Natural killer cell (primary cell): Measurements from ENCODE around the gene MYOCD. TPM values are rescaled to one million over a fixed set of nuclear protein-coding genes. Genes with fewer than 3 reads are reported as not detected.

Source experiments
- ATAC-seq, 3 donors: fragments of 150-1000 bp in 2 of 3; fragments of 200-7000 bp in 1 of 3; cut with Tn5 transposase; 1 replicate in 1 of 3; 2 replicates in 2 of 3; pipeline ENCODE4 v1.10.0; 2021; ENCODE audit warnings: mild to moderate bottlenecking in 2 of 3, moderate library complexity in 2 of 3
- DNase-seq, 2 donors: peaks; one replicate each; pipeline versions ENCODE4 v3.0.0 to v3.0.0-alpha.2; 2013 to 2021; ENCODE audit warnings: mixed read lengths in 1 of 2
- H3K27ac ChIP-seq: one replicate; pipeline ENCODE4 v1.5.1; 2013; ENCODE audit warnings: mild to moderate bottlenecking, low read length
- H3K27me3 ChIP-seq: one replicate; pipeline ENCODE4 v1.6.1; 2013; ENCODE audit warnings: low read length; ENCODE audit not compliant: control insufficient read depth, insufficient read depth
- H3K36me3 ChIP-seq: one replicate; pipeline ENCODE4 v1.6.1; 2013; ENCODE audit warnings: low read length; ENCODE audit not compliant: control insufficient read depth, insufficient read depth
- H3K4me1 ChIP-seq: one replicate; pipeline ENCODE4 v1.6.1; 2013; ENCODE audit warnings: low read length; ENCODE audit not compliant: control insufficient read depth, insufficient read depth
- H3K4me3 ChIP-seq: one replicate; pipeline ENCODE4 v1.5.1; 2013; ENCODE audit warnings: low read length
- H3K9me3 ChIP-seq: one replicate; pipeline ENCODE4 v1.6.1; 2013; ENCODE audit warnings: low read length; ENCODE audit not compliant: control insufficient read depth, insufficient read depth
- H3K27ac Mint-ChIP-seq, 2 donors: one replicate each; pipeline ENCODE4 v1.8.0; 2022; ENCODE audit warnings: mild to moderate bottlenecking in 2 of 2, mixed read lengths in 2 of 2, moderate library complexity in 1 of 2
- H3K27me3 Mint-ChIP-seq, 2 donors: one replicate each; pipeline ENCODE4 v1.8.0; 2022; ENCODE audit warnings: low read depth in 2 of 2, mixed read lengths in 2 of 2
- H3K36me3 Mint-ChIP-seq: one replicate; pipeline ENCODE4 v1.8.0; 2022; ENCODE audit warnings: mixed read lengths
- H3K4me1 Mint-ChIP-seq, 2 donors: one replicate each; pipeline ENCODE4 v1.8.0; 2022; ENCODE audit warnings: mixed read lengths in 2 of 2
- H3K4me3 Mint-ChIP-seq: one replicate; pipeline ENCODE4 v1.8.0; 2022; ENCODE audit warnings: mild to moderate bottlenecking, moderate library complexity, mixed read lengths
- H3K9me3 Mint-ChIP-seq, 2 donors: one replicate each; pipeline ENCODE4 v1.8.0; 2022; ENCODE audit warnings: mixed read lengths in 2 of 2
- CTCF ChIP-seq: fragments of 200-600 bp; IDR thresholded peaks from one replicate; pipeline ENCODE4 v1.8.0; 2022; ENCODE audit warnings: antibody characterized with exemption
- WGBS: methylation state at CpG from one replicate; pipeline ENCODE4 v1.1.7; 2013; ENCODE audit warnings: missing lambda C conversion rate; ENCODE audit not compliant: insufficient coverage; 5-methylcytosine and 5-hydroxymethylcytosine counted together
- intact Hi-C: fragments of 100-400 bp; cut with micrococcal nuclease; formaldehyde crosslinking; loops from one replicate; pipeline ENCODE4 v1.14.2; 2022
- total RNA-seq, 4 donors: library from RNA; stranded (reverse); fragments of 120-200 nt in 1 of 4; gene quantifications; one replicate each; pipeline versions ENCODE4 v1.2.3 to v1.2.4, GENCODE V29; 2013 to 2022

The MYOCD gene
- total RNA-seq, 3 donors from 2014 or later (not counting 1 experiment from before 2014, with no cell fraction given) = not detected

DNA sequence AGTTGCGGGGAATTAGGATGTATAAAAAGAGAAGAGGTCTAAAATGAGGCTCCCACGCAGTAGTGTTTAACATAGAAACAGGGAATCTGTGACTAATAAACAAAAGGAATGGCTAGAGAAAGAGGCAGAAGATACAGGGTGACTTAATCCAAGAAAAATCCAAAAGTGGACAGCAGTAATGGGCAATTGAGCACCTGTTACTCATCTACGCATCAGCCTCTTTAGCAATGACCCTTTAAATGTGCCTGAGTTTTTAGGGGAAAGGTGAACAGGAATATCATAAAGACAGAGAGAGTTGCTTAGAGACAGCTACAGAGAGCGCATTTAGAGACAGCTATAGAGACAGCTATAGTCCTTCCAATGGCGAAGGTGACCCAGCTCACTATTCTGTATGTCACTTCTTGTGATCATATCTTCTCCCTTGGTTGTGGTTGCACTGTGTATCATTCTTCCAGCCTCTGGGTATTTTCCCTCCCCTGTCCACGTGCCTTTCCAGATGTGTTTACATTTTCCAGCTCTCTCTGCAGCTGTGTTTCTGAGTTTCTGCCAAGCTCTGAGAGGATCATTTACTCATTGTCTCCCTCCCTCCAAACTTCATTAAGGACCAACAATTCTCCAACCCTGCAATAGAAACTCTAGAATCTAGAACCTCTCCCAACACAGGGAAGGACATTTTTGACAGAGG lies 61.5 kb downstream of the MYOCD start:
- H3K27ac ChIP-seq = no peak overlapping the region
- H3K36me3 ChIP-seq = no peaks in the 10 kb centered on the region
- H3K4me1 ChIP-seq = no peaks in the 10 kb centered on the region
- TF ChIP-seq CTCF = no peak
- 85% methylated on average over 6 of the region's 6 CpGs for WGBS
- H3K4me1 Mint-ChIP-seq = no peaks in the 10 kb centered on the region
- H3K9me3 ChIP-seq = no peaks in the 10 kb centered on the region
- ATAC-seq = no peak
- intact Hi-C loops = no loop called here
- H3K4me3 Mint-ChIP-seq = no peak overlapping the region
- no peaks in the 10 kb centered on the region for H3K36me3 Mint-ChIP-seq
- H3K9me3 Mint-ChIP-seq = peaks cover 0 to 7% of the 10 kb centered on the region in 2 donors
- no peaks in the 10 kb centered on the region for H3K27me3 Mint-ChIP-seq
- no peaks in the 10 kb centered on the region for H3K27me3 ChIP-seq
- no peak overlapping the region for H3K27ac Mint-ChIP-seq
- no peak for DNase-seq
- no peak overlapping the region for H3K4me3 ChIP-seq

DNA sequence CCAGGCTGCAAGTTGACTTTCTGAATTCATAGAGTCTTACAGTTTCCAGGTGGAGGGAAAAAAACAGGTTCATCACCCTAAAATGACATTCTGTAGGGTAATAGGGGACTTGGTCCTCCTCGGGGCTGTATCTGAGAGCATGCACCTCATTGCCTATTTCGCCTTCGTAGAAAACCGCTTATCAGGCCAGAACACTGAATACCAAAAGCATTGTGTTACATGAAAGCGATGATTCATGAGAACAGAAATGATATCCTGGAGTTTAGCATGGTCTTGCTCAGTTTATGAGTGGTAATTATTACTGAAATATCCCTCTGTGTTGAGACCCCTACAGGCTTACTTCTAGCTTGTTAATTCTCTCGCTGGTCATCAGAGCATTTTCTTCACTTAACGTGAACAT lies 62.2 kb downstream of the MYOCD start:
- H3K9me3 Mint-ChIP-seq = peaks cover 0 to 8% of the 10 kb centered on the region in 2 donors
- no peak for TF ChIP-seq CTCF
- WGBS = 85% methylated on average over 7 of the region's 7 CpGs
- Histone ChIP-seq H3K36me3 (no peaks in the 10 kb centered on the region), H3K4me3 (no peak overlapping the region), H3K9me3 (no peaks in the 10 kb centered on the region), H3K27me3 (no peaks in the 10 kb centered on the region), H3K4me1 (no peaks in the 10 kb centered on the region), H3K27ac (no peak overlapping the region)
- no peak overlapping the region for H3K4me3 Mint-ChIP-seq
- DNase-seq = no peak
- no peaks in the 10 kb centered on the region for H3K36me3 Mint-ChIP-seq
- H3K27me3 Mint-ChIP-seq = no peaks in the 10 kb centered on the region
- ATAC-seq = no peak
- intact Hi-C loops = no loop called here
- H3K27ac Mint-ChIP-seq = no peak overlapping the region
- H3K4me1 Mint-ChIP-seq = no peaks in the 10 kb centered on the region

DNA sequence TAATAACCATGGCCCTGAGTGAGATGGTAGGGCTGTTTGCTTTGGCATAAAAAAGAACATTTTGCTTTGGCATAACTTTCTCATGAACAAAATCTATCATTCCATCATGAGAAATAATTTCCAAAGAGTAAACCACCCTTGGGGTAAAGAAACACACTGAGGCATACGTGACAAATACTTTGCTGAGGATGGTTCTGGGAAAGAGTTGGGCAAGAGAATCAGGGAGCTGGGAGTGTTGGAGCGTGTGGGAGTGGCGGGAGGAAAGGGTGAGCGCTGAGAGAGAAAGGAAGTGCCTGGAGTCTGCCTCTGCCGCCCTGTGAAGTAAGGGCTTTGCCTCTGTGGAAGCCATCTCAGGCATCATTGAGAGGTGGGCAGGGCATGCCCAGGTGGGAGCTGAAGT lies 63.4 kb downstream of the MYOCD start:
- Histone ChIP-seq H3K4me3 (no peak overlapping the region), H3K27me3 (no peaks in the 10 kb centered on the region), H3K27ac (no peak overlapping the region), H3K9me3 (no peaks in the 10 kb centered on the region), H3K36me3 (no peaks in the 10 kb centered on the region), H3K4me1 (no peaks in the 10 kb centered on the region)
- Mint-ChIP-seq H3K36me3 (no peaks in the 10 kb centered on the region), H3K4me1 (no peaks in the 10 kb centered on the region), H3K9me3 (peaks cover 0 to 8% of the 10 kb centered on the region in 2 donors), H3K4me3 (no peak overlapping the region), H3K27me3 (no peaks in the 10 kb centered on the region), H3K27ac (no peak overlapping the region)
- ATAC-seq = no peak
- intact Hi-C loops = no loop called here
- 81% methylated on average over 5 of the region's 5 CpGs for WGBS
- DNase-seq = no peak
- TF ChIP-seq CTCF = no peak

GRCh38 chr17:12730421-12730820 lies 64.7 kb downstream of the MYOCD start:
- Histone ChIP-seq H3K4me3 (no peak overlapping the region), H3K36me3 (no peaks in the 10 kb centered on the region), H3K9me3 (no peaks in the 10 kb centered on the region), H3K27ac (no peak overlapping the region), H3K27me3 (no peaks in the 10 kb centered on the region), H3K4me1 (no peaks in the 10 kb centered on the region)
- no peaks in the 10 kb centered on the region for H3K36me3 Mint-ChIP-seq
- WGBS = 82% methylated on average over 3 of the region's 5 CpGs
- H3K4me1 Mint-ChIP-seq = no peaks in the 10 kb centered on the region
- ATAC-seq (no peak), DNase-seq (no peak)
- H3K27me3 Mint-ChIP-seq = no peaks in the 10 kb centered on the region
- H3K9me3 Mint-ChIP-seq = peaks cover 0 to 8% of the 10 kb centered on the region in 2 donors
- H3K4me3 Mint-ChIP-seq = no peak overlapping the region
- no peak for TF ChIP-seq CTCF
- no peak overlapping the region for H3K27ac Mint-ChIP-seq
- intact Hi-C loops = no loop called here
